ENCODE measurements around the gene LRFN2.

- TF ChIP-seq POLR2A (IDR thresholded peaks at IDR 0.05; ENCODE audit: low read depth, low read length) = no peak
- no peak for TF ChIP-seq POLR2AphosphoS5 (IDR thresholded peaks at IDR 0.05; ENCODE audit: low read depth, low read length)
- no peak for TF ChIP-seq SPI1 (IDR thresholded peaks at IDR 0.05; ENCODE audit: low read depth, low read length)
- TF ChIP-seq POU2F2 (IDR thresholded peaks at IDR 0.05; ENCODE audit: low read depth, low read length) = no peak
- TF ChIP-seq PAX5 (IDR thresholded peaks at IDR 0.05; ENCODE audit: insufficient read depth, low read length, severe bottlenecking) = no peak
These were observed 215.5 kb downstream of the LRFN2 start for GRCh38 chr6:40371621-40372020.

All from GM12891 (cell line).